ENCODE results near the gene ELP4.

DNA sequence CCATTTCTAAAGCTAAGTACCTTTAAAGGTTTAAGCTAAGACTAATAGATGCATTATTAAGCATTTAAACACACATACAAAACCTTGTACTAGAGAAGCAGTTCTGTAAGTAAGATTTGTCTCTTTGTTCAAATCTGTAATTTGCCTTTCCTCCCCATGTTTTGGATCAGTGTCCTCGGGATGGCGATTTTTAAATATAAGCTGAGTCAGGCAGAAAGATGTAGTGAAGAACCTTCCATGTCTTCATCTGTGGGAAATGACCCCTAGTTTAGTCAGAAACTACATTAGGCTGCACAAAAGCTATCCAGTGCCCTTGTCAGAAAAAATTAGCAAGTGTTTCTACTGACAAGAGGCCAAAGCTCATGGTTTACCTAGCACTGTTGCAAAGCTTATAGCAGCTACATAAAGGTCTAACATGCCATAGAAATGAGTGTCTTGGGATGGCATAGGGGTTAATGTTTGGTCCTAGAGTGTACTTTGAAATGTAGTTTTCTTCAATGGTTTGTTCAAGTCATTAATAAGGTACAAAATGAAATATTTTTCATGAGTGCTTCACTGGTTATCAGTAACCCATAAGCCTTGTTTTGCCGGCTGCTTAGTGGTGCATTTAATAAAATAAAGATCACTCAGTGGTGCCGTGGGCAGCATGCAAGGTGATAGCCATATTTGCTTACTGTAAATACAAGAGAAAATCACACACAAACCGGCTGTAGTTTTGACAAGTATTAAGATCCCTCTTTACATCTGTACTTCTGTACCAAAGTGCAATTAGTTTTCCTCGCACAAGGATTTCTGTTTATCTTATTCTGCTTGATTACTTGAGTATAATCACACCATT, 139.8 kb downstream of the ELP4 start:
- TF ChIP-seq POLR2AphosphoS5 (IDR thresholded peaks at IDR 0.05; ENCODE audit: low read depth, low read length) (no peak), TAF1 (IDR thresholded peaks at IDR 0.05; ENCODE audit: borderline replicate concordance, insufficient read depth, low read length) (no peak)
- TF ChIP-seq, protein P1, sequence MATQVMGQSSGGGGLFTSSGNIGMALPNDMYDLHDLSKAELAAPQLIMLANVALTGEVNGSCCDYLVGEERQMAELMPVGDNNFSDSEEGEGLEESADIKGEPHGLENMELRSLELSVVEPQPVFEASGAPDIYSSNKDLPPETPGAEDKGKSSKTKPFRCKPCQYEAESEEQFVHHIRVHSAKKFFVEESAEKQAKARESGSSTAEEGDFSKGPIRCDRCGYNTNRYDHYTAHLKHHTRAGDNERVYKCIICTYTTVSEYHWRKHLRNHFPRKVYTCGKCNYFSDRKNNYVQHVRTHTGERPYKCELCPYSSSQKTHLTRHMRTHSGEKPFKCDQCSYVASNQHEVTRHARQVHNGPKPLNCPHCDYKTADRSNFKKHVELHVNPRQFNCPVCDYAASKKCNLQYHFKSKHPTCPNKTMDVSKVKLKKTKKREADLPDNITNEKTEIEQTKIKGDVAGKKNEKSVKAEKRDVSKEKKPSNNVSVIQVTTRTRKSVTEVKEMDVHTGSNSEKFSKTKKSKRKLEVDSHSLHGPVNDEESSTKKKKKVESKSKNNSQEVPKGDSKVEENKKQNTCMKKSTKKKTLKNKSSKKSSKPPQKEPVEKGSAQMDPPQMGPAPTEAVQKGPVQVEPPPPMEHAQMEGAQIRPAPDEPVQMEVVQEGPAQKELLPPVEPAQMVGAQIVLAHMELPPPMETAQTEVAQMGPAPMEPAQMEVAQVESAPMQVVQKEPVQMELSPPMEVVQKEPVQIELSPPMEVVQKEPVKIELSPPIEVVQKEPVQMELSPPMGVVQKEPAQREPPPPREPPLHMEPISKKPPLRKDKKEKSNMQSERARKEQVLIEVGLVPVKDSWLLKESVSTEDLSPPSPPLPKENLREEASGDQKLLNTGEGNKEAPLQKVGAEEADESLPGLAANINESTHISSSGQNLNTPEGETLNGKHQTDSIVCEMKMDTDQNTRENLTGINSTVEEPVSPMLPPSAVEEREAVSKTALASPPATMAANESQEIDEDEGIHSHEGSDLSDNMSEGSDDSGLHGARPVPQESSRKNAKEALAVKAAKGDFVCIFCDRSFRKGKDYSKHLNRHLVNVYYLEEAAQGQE (IDR thresholded peaks at IDR 0.05; ENCODE audit: insufficient read depth in 1 of 2, low read depth in 2 of 2, low read length in 2 of 2), result no peak
